Fibroblast of the aortic adventitia (primary cell): Measurements from ENCODE around the gene UGT1A10. TPM values are rescaled to one million over a fixed set of nuclear protein-coding genes. Genes with fewer than 3 reads are reported as not detected.

Source experiments
- DNase-seq: peaks from one replicate; pipeline ENCODE4 v3.0.0-alpha.2; 2010; ENCODE audit warnings: low read depth
- H3K4me3 ChIP-seq: 2 replicates; pipeline ENCODE4 v1.5.1; 2011; ENCODE audit warnings: low read depth, mild to moderate bottlenecking, control low read depth, low read length, moderate library complexity
- CTCF ChIP-seq: IDR thresholded peaks from 2 replicates; pipeline ENCODE4 v1.5.1; 2011; ENCODE audit warnings: mild to moderate bottlenecking, low read length, control low read depth, inconsistent platforms; ENCODE audit not compliant: insufficient read depth
- total RNA-seq: library from RNA; depleted of rRNA; stranded (reverse); fragments of >200 nt; gene quantifications from 2 replicates; pipeline ENCODE4 v1.2.3, GENCODE V29; 2012; ENCODE audit warnings: low replicate concordance

The UGT1A10 gene
- total RNA-seq, 1 donor, result not detected

DNA sequence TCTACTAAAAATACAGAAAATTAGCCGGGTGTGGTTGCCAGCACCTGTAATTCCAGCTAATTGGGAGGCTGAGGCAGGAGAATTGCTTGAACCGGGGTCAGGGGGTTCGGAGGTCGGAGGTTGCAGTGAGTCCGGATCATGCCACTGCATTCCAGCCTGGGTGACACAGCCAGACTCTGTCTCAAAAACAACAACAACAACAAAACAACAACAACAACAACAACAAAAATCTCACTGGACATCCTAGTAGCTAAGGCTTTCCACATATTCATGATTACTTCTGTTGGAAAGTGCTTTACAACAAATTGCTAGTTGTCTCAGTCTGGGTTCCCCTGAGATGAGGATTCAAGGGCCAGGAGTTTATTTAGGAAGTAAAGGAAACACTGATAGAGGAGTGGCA is 137.6 kb downstream of the UGT1A10 start:
- no peak for DNase-seq
- TF ChIP-seq CTCF, result no peak
- no peak overlapping the region for H3K4me3 ChIP-seq

GRCh38 chr2:233775414-233775813 is 139.2 kb downstream of the UGT1A10 start:
- no peak overlapping the region for H3K4me3 ChIP-seq
- no peak for TF ChIP-seq CTCF
- no peak for DNase-seq

DNA sequence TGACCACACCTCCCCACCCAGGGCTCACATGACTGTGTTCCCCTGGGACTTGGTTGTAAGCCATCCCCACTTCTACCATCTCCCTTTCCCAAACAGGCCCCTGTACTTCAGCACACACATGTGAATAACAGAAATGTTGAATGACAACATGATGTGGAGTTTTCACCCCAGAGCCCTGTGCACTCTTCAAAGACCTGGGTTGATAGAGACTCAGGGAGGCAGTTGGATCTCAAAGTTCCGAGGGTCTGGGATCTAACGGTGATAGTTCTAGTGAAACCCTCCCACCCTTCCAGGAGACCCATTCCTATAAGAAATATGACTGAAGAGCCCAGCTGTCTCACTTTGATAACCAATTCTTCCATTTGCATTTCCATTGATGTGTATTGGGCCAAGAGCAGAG is 141.8 kb downstream of the UGT1A10 start, which contains the start of gene MROH2A:
Gene MROH2A (plus strand): TSS at position 301 of the 400 bp plus-strand sequence. CDS start 1,029 bp downstream, outside the sequence.
- TF ChIP-seq CTCF, result no peak
- DNase-seq, result no peak
- no peak within 1 kb of the TSS for H3K4me3 ChIP-seq

DNA sequence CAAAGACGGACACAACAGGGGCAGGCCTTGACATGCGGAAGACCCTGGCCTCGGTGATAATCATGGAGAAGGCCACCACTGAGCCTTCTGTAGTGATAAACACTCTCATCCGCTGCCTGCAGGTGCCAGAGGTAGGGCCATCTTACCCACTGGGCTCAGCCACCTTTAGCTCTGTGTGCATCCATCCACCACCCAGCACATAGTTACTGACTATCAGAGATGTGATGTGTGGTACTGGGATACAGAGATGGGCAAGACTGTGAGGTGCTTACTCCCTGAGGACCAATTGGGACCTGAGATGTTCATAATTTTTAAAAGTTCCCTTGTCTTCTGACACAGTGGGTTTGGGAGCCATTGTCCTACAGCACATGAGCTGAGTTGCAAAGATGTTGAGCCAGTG is 143.5 kb downstream of the UGT1A10 start:
- DNase-seq, result no peak
- TF ChIP-seq CTCF, result no peak
- H3K4me3 ChIP-seq, result no peak overlapping the region

DNA sequence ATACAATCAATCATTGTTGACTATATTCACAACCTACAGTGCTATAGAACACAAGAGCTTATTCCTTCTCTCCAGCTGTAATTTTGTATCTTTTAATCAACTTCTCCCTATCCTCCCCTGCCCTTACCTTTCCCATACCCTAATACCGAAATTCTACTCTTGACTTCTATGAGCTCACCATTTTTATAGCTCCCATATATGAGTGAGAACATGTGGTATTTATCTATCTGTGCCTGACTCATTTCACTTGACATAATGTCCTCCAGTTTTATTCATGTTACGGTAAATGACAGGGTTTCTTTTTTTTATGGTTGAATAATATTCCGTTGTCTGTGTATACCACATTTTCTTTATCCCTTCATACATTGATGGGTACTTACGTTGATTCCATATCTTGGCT is 144.5 kb downstream of the UGT1A10 start:
- DNase-seq, result no peak
- TF ChIP-seq CTCF, result no peak
- no peak overlapping the region for H3K4me3 ChIP-seq

- no peak overlapping the region for H3K4me3 ChIP-seq
- no peak for DNase-seq
- TF ChIP-seq CTCF, result no peak
Observed at GRCh38 chr2:233789554-233789953, 153.3 kb downstream of the UGT1A10 start.

- no peak overlapping the region for H3K4me3 ChIP-seq
- no peak for TF ChIP-seq CTCF
- no peak for DNase-seq
Observed at GRCh38 chr2:233791151-233791882, 155.1 kb downstream of the UGT1A10 start.
